Measurements from ENCODE around the gene PRKCA.

DNA sequence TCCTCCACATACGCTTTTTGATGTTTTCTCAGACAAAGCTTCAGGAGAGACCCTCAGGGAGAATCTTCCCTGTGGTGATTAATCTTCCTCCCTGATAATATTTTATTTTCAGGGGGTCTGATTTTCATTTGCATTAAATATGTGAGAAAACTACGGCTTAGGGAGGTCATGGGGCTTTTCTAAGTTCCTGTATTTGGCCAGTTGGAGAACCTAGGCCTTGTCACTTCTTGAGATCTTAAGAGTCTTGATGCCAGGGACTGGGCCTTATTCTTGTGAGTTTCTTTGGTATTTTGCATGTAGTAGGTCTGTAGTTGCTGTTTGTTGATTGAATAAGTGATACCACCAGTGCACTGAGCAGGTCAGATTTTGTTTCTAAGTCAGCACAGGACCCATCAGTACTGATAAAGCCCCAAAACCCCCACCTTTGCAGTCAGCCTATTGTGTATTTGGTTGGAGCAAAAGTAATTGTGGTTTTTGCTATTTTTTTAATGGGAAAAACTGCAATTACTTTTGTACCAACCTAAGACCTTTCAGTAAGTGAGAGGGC lies 130.1 kb downstream of the PRKCA start:
- TF ChIP-seq EP300 (IDR thresholded peaks at IDR 0.05): no peak
- TF ChIP-seq, protein P1, sequence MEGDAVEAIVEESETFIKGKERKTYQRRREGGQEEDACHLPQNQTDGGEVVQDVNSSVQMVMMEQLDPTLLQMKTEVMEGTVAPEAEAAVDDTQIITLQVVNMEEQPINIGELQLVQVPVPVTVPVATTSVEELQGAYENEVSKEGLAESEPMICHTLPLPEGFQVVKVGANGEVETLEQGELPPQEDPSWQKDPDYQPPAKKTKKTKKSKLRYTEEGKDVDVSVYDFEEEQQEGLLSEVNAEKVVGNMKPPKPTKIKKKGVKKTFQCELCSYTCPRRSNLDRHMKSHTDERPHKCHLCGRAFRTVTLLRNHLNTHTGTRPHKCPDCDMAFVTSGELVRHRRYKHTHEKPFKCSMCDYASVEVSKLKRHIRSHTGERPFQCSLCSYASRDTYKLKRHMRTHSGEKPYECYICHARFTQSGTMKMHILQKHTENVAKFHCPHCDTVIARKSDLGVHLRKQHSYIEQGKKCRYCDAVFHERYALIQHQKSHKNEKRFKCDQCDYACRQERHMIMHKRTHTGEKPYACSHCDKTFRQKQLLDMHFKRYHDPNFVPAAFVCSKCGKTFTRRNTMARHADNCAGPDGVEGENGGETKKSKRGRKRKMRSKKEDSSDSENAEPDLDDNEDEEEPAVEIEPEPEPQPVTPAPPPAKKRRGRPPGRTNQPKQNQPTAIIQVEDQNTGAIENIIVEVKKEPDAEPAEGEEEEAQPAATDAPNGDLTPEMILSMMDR (IDR thresholded peaks at IDR 0.05): no peak

All from ovary (tissue), 3 donors.